H9 (cell line): ENCODE data around the gene SLC25A17. TPM values are rescaled to one million over a fixed set of nuclear protein-coding genes. Genes with fewer than 3 reads are reported as not detected.

ENCODE experiments used
- DNase-seq: peaks from one replicate; pipeline ENCODE4 v3.0.0-alpha.2; 2017
- H2AFZ ChIP-seq: one replicate; pipeline ENCODE4 v1.6.1; 2013; ENCODE audit warnings: mild to moderate bottlenecking, low read length, control low read depth, moderate library complexity
- H2AK5ac ChIP-seq: 2 replicates; pipeline ENCODE4 v1.6.1; 2013; ENCODE audit warnings: low read length, control low read depth, mixed read lengths; ENCODE audit not compliant: insufficient read length
- H2BK120ac ChIP-seq: one replicate; pipeline ENCODE4 v1.6.1; 2013; ENCODE audit warnings: low read depth, mild to moderate bottlenecking, low read length, control low read depth, inconsistent platforms; ENCODE audit not compliant: poor library complexity, severe bottlenecking
- H2BK12ac ChIP-seq: 2 replicates; pipeline ENCODE4 v1.6.1; 2013; ENCODE audit warnings: low read length, control low read depth, mixed read lengths, low read depth; ENCODE audit not compliant: insufficient read length
- H2BK15ac ChIP-seq: 2 replicates; pipeline ENCODE4 v1.6.1; 2013; ENCODE audit warnings: low read depth, low read length, control low read depth
- H2BK20ac ChIP-seq: one replicate; pipeline ENCODE4 v1.6.1; 2013; ENCODE audit warnings: low read depth, mild to moderate bottlenecking, low read length, control low read depth, inconsistent platforms; ENCODE audit not compliant: poor library complexity, severe bottlenecking
- H2BK5ac ChIP-seq: 2 replicates; pipeline ENCODE4 v1.6.1; 2013; ENCODE audit warnings: low read length, control low read depth, mixed read lengths; ENCODE audit not compliant: insufficient read length
- H3K14ac ChIP-seq: 2 replicates; pipeline ENCODE4 v1.6.1; 2013; ENCODE audit warnings: low read length, control low read depth; ENCODE audit not compliant: insufficient read depth
- H3K18ac ChIP-seq: 2 replicates; pipeline ENCODE4 v1.6.1; 2013; ENCODE audit warnings: low read depth, mild to moderate bottlenecking, mixed read lengths, low read length, control low read depth; ENCODE audit not compliant: insufficient read length
- H3K23ac ChIP-seq: 2 replicates; pipeline ENCODE4 v1.6.1; 2013; ENCODE audit warnings: low read length, control low read depth, mixed read lengths, low read depth; ENCODE audit not compliant: insufficient read length
- H3K23me2 ChIP-seq: 2 replicates; pipeline ENCODE4 v1.6.1; 2013; ENCODE audit warnings: low read depth, mild to moderate bottlenecking, mixed read lengths, low read length, control low read depth; ENCODE audit not compliant: insufficient read length, poor library complexity, severe bottlenecking
- H3K27ac ChIP-seq: 2 replicates; pipeline ENCODE4 v1.5.1; 2013; ENCODE audit warnings: low read length, control low read depth, mixed read lengths, low read depth; ENCODE audit not compliant: insufficient read length
- H3K27me3 ChIP-seq: 2 replicates; pipeline ENCODE4 v1.6.1; 2013; ENCODE audit warnings: low read length, control low read depth, inconsistent platforms; ENCODE audit not compliant: insufficient read depth
- H3K4ac ChIP-seq: 2 replicates; pipeline ENCODE4 v1.6.1; 2013; ENCODE audit warnings: low read depth, mild to moderate bottlenecking, control low read depth, inconsistent platforms, low read length, moderate library complexity
- H3K4me1 ChIP-seq: 2 replicates; pipeline ENCODE4 v1.6.1; 2013; ENCODE audit warnings: low read length, control low read depth, inconsistent platforms; ENCODE audit not compliant: insufficient read depth
- H3K4me2 ChIP-seq: 2 replicates; pipeline ENCODE4 v1.6.1; 2013; ENCODE audit warnings: low read length, control low read depth, mixed read lengths; ENCODE audit not compliant: insufficient read length, insufficient read depth
- H3K56ac ChIP-seq: 2 replicates; pipeline ENCODE4 v1.6.1; 2013; ENCODE audit warnings: low read depth, mild to moderate bottlenecking, mixed read lengths, low read length, control low read depth; ENCODE audit not compliant: insufficient read length
- H3K79me1 ChIP-seq: 2 replicates; pipeline ENCODE4 v1.6.1; 2013; ENCODE audit warnings: low read depth, mild to moderate bottlenecking, moderate library complexity, low read length, control low read depth, inconsistent platforms; ENCODE audit not compliant: insufficient read depth, poor library complexity, severe bottlenecking
- H3K79me2 ChIP-seq: 2 replicates; pipeline ENCODE4 v1.6.1; 2013; ENCODE audit warnings: low read length, control low read depth, inconsistent platforms; ENCODE audit not compliant: insufficient read depth
- H3K9ac ChIP-seq: 2 replicates; pipeline ENCODE4 v1.6.1; 2013; ENCODE audit warnings: low read length, control low read depth, mixed read lengths; ENCODE audit not compliant: insufficient read length; ENCODE audit errors: extremely low read depth
- H3K9me3 ChIP-seq: one replicate; pipeline ENCODE4 v1.6.1; 2013; ENCODE audit warnings: low read depth, low read length, inconsistent platforms; ENCODE audit not compliant: control insufficient read depth
- H3T11ph ChIP-seq: one replicate; pipeline ENCODE4 v1.6.1; 2013; ENCODE audit warnings: mild to moderate bottlenecking, low read length, control low read depth, inconsistent platforms
- H4K20me1 ChIP-seq: one replicate; pipeline ENCODE4 v1.6.1; 2013; ENCODE audit not compliant: control insufficient read depth, insufficient read length, insufficient read depth
- H4K5ac ChIP-seq: 2 replicates; pipeline ENCODE4 v1.6.1; 2013; ENCODE audit warnings: low read depth, mild to moderate bottlenecking, mixed read lengths, low read length, control low read depth; ENCODE audit not compliant: insufficient read length
- H4K8ac ChIP-seq: replicated peaks from 2 replicates; pipeline ENCODE4 v1.6.1; 2013; ENCODE audit warnings: low read length, control low read depth, mixed read lengths, low read depth; ENCODE audit not compliant: insufficient read length
- H4K91ac ChIP-seq: 2 replicates; pipeline ENCODE4 v1.6.1; 2013; ENCODE audit warnings: low read depth, mild to moderate bottlenecking, moderate library complexity, mixed read lengths, low read length, control low read depth; ENCODE audit not compliant: insufficient read length
- H3K27ac Mint-ChIP-seq, 3 experiments: 2 replicates in 2 of 3; 3 replicates in 1 of 3; pipeline ENCODE4 v1.8.0; 2020 to 2021; ENCODE audit warnings: mixed read lengths in 3 of 3, mild to moderate bottlenecking in 1 of 3, moderate library complexity in 1 of 3
- H3K27me3 Mint-ChIP-seq: 2 replicates; pipeline ENCODE4 v1.8.0; 2021; ENCODE audit warnings: low read depth, mild to moderate bottlenecking, moderate library complexity, mixed read lengths
- H3K36me3 Mint-ChIP-seq, 3 experiments: 2 replicates in 2 of 3; 3 replicates in 1 of 3; pipeline ENCODE4 v1.8.0; 2020 to 2021; ENCODE audit warnings: low read depth in 3 of 3, mixed read lengths in 3 of 3; ENCODE audit not compliant: insufficient read depth in 1 of 3
- H3K4me1 Mint-ChIP-seq, 2 experiments: 2 replicates each; pipeline ENCODE4 v1.8.0; 2020; ENCODE audit warnings: mixed read lengths in 2 of 2
- H3K4me3 Mint-ChIP-seq, 2 experiments: 2 replicates in 1 of 2; 3 replicates in 1 of 2; pipeline ENCODE4 v1.8.0; 2020 to 2021; ENCODE audit warnings: mild to moderate bottlenecking in 2 of 2, mixed read lengths in 2 of 2, moderate library complexity in 1 of 2
- H3K9me3 Mint-ChIP-seq, 2 experiments: 2 replicates in 1 of 2; 3 replicates in 1 of 2; pipeline ENCODE4 v1.8.0; 2020; ENCODE audit warnings: mild to moderate bottlenecking in 2 of 2, mixed read lengths in 2 of 2, moderate library complexity in 1 of 2
- WGBS: extraction: QIAGEN DNeasy Blood & Tissue Kit; methylation state at CpG from one replicate; pipeline ENCODE4 v1.1.7; 2013; ENCODE audit warnings: missing lambda C conversion rate, low lambda C conversion rate, mixed read lengths; ENCODE audit not compliant: insufficient read length; ENCODE audit errors: extremely low coverage; 5-methylcytosine and 5-hydroxymethylcytosine counted together
- total RNA-seq: library from RNA; stranded (reverse); gene quantifications from 2 replicates; pipeline ENCODE4 v1.2.1, GENCODE V29; 2021
- TF ChIP-seq, protein P1 (sequence below): fragments of 200-600 bp; sonication (generic); conservative IDR thresholded peaks from 3 replicates; pipeline ENCODE4 v1.8.0; 2021; ENCODE audit warnings: antibody characterized with exemption, mild to moderate bottlenecking

SLC25A17 gene
- total RNA-seq, 1 experiment from 2014 or later: 26.5 TPM

DNA sequence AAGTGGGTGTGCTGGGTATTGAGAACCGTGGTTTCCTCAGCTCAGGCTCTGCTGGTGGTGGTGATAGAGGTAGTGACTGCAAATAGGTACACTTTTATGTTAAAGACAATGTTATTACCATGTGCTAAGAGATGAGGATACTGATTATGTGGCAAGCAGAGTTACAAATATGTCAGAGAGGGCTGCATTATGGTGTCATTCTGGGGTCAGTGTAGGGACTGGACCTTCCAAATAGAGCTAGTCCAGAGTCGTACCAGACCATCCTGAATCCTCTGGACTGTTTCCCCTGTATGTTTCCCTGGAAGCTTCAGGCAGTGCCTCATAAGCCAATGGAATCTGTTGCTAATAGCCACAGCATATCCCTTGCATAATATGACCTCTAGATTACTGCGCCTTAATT, 42.9 kb upstream of the SLC25A17 start, which contains the start of gene DNAJB7:
TSS of gene DNAJB7 (minus strand) at position 101 of the 400 bp plus-strand sequence. CDS start 119 bp downstream, outside the sequence.
- WGBS: no CpG with 5 or more reads among the region's 3 CpGs

More for the DNA sequence above, 42.9 kb upstream of the SLC25A17 start, which contains the start of gene DNAJB7:
- Histone ChIP-seq H2AFZ (no peak within 1 kb of the TSS), H2BK120ac (no peak within 1 kb of the TSS), H3K4ac (no peak within 1 kb of the TSS), H3K23ac (no peak within 1 kb of the TSS), H3K79me1 (peaks cover 3% of the 10 kb centered on the region), H2BK15ac (no peak within 1 kb of the TSS), H4K5ac (no peak within 1 kb of the TSS), H2AK5ac (no peak within 1 kb of the TSS), H3K23me2 (no peaks in the 10 kb centered on the region), H2BK20ac (no peak within 1 kb of the TSS), H2BK12ac (no peak within 1 kb of the TSS), H4K8ac (no peak within 1 kb of the TSS), H3K4me1 (peaks cover 2% of the 10 kb centered on the region; the same call in 1 of the 2 replicates), H3K56ac (no peak within 1 kb of the TSS), H3T11ph (no peak within 1 kb of the TSS), H2BK5ac (no peak within 1 kb of the TSS), H3K79me2 (peaks cover 17% of the 10 kb centered on the region; the same call in 1 of the 2 replicates), H3K9me3 (no peaks in the 10 kb centered on the region), H3K27ac (no peak within 1 kb of the TSS), H3K14ac (no peak within 1 kb of the TSS), H3K18ac (no peak within 1 kb of the TSS), H3K27me3 (no peaks in the 10 kb centered on the region), H4K20me1 (no peaks in the 10 kb centered on the region), H3K4me2 (no peak within 1 kb of the TSS), H3K9ac (no peak within 1 kb of the TSS), H4K91ac (no peak within 1 kb of the TSS)
- Mint-ChIP-seq H3K27me3 (no peaks in the 10 kb centered on the region), H3K4me1 (peaks cover 8 to 14% of the 10 kb centered on the region in 2 experiments), H3K27ac (peak within 1 kb of the TSS in 1 of 3 experiments; percentile 62; a peak in 2 of 7 replicates), H3K36me3 (peaks cover 2 to 16% (median 11%) of the 10 kb centered on the region in 3 experiments; a peak in 6 of 7 replicates), H3K4me3 (no peak within 1 kb of the TSS), H3K9me3 (no peaks in the 10 kb centered on the region)
- DNase-seq: no peak
- TF ChIP-seq, protein P1, sequence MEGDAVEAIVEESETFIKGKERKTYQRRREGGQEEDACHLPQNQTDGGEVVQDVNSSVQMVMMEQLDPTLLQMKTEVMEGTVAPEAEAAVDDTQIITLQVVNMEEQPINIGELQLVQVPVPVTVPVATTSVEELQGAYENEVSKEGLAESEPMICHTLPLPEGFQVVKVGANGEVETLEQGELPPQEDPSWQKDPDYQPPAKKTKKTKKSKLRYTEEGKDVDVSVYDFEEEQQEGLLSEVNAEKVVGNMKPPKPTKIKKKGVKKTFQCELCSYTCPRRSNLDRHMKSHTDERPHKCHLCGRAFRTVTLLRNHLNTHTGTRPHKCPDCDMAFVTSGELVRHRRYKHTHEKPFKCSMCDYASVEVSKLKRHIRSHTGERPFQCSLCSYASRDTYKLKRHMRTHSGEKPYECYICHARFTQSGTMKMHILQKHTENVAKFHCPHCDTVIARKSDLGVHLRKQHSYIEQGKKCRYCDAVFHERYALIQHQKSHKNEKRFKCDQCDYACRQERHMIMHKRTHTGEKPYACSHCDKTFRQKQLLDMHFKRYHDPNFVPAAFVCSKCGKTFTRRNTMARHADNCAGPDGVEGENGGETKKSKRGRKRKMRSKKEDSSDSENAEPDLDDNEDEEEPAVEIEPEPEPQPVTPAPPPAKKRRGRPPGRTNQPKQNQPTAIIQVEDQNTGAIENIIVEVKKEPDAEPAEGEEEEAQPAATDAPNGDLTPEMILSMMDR: no peak
